GM18951 (cell line): ENCODE data around the gene COL4A6.

Experiments used
- POLR2A ChIP-seq: IDR thresholded peaks from 4 replicates; pipeline ENCODE4 v1.6.1; 2011; ENCODE audit warnings: mild to moderate bottlenecking; ENCODE audit not compliant: insufficient read length, insufficient read depth; ENCODE audit errors: extremely low read depth
- in situ Hi-C: fragments of 300-500 bp; cut with MboI; formaldehyde crosslinking; loops from one replicate; pipeline ENCODE4 v1.12.0; 2022; ENCODE audit warnings: low sequenced_read_pairs, mixed read lengths, inconsistent platforms; ENCODE audit not compliant: unreplicated experiment

COL4A6 gene

GRCh38 chrX:108303682-108304081 is 134.5 kb downstream of the COL4A6 start:
- in situ Hi-C loops: no loop called here
- TF ChIP-seq POLR2A: no peak

DNA sequence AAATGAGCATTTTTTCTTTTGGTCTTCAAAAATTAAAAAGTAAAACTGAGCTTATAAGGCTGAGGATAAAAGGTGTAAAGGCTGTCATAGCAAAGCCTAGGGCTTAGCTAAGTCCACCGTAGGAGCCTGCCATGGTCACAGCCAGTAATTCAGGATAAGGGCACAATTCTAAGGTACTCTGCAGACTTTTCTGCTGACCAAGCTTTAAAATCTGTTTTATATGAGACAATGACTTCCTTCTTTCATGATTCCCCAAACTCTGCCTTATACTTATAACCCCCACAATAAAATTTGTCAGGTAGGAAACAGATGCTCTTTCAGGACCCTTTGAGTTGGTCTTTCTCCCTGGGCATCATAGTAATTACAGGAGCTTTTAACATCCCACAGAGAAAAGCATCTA is 138.5 kb downstream of the COL4A6 start:
- in situ Hi-C loops: no loop called here
- TF ChIP-seq POLR2A: no peak

- in situ Hi-C loops: no loop called here
- TF ChIP-seq POLR2A: no peak
Measured at GRCh38 chrX:108299101-108299591, 139.1 kb downstream of the COL4A6 start.

DNA sequence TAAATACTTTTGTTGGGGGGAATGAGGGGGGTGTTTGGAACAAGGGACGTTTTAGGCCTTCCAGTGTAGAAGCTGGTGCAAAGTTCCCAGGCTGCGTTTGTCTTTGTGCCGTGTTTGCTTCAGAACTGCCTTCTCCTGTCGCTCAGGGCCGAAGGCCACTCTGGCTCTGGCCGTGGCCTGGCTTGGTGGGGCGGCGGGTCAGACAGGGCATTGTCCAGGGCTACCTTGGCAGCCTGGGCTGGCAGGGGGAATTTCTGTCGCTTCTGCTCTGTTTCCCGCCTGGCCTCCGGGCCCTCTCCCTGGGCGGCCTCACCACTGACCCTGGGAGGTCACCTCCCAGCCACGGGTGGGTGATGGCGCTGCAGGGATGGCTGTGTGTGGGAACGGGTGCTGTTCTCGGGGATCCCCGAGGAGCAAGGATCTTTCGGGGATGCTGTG is 140.0 kb downstream of the COL4A6 start:
- no peak for TF ChIP-seq POLR2A
- in situ Hi-C loops: no loop called here

- in situ Hi-C loops: no loop called here
- no peak for TF ChIP-seq POLR2A
Measured at GRCh38 chrX:108297290-108297689, 140.9 kb downstream of the COL4A6 start.

DNA sequence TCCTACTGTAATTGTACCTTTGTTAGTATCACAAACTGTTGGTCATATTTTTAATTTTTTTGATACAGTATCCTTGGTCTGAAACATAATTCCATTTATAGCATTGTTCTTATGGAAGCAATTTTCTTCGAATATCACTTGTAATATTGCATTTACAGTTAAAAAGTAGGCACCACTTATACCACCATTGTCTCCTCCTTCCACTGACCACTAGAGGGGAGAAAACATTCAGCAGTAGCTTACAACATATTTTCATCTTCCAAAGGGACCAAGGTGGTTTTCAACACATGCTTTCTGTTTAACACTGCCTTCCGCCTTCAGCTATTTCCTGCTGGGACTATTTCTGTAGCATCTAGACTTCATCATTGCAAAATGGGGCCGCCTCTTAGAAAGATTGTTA is 146.2 kb downstream of the COL4A6 start:
- in situ Hi-C loops: no loop called here
- no peak for TF ChIP-seq POLR2A

DNA sequence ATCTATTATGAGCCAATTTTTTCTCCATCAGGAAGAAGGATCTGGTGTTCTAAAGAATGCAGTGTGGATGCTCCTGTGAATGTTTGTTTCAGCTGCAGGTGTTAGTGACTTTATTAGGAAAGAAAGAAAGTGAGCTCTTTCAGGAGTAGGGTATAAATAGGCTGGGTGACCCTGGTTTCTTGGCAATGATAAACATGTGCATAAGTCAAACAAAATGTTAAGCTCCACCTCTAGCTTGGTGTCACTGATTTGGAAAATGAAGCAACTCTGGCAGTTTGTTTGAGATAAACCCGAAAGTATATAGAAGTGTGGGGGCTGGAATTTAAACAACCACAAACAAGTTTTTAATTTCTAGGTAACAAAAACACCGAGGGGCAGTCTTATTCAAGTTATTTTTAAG is 152.3 kb downstream of the COL4A6 start:
- TF ChIP-seq POLR2A: no peak
- in situ Hi-C loops: no loop called here

DNA sequence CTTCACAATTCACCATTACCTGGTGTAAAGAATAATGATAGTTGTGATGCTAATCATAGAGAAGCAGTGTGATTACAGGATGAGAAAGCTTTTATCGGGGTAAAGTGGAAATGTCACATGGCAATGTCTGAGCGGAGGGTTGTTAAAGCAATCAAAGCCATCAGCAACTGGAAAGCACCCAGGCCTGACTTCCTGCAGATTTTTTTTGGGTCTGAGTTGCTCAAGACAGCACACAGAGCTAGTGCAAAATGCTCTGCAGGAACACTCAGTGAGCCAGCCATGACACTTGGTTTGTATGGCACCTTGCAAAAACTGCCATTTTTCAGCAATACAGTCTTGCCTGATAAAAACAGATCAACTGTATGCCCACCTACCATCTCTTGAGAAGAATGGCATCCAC is 152.9 kb downstream of the COL4A6 start:
- TF ChIP-seq POLR2A: no peak
- in situ Hi-C loops: no loop called here

GRCh38 chrX:108275732-108276131 is 162.5 kb downstream of the COL4A6 start:
- in situ Hi-C loops: no loop called here
- TF ChIP-seq POLR2A: no peak

DNA sequence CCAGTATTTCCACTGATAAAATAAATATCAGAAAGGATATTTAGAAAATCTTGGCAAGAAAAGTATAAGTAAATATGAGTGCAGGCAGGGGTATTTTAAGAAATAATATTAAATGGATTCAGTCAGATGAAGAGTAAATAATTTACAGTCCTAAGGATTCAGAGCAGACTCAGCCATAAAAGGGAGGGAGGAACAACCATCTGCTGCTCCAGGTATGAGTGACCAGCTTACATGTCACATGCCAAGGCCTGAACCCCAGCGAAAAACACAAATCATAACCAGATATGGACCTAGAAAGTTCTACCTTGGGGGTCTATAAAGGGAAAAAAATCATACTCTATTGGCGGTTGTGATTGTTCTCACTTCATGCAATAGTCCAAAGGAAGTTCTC is 166.8 kb downstream of the COL4A6 start:
- no peak for TF ChIP-seq POLR2A
- in situ Hi-C loops: no loop called here

GRCh38 chrX:108270739-108271396 is 167.4 kb downstream of the COL4A6 start:
- in situ Hi-C loops: no loop called here
- no peak for TF ChIP-seq POLR2A

DNA sequence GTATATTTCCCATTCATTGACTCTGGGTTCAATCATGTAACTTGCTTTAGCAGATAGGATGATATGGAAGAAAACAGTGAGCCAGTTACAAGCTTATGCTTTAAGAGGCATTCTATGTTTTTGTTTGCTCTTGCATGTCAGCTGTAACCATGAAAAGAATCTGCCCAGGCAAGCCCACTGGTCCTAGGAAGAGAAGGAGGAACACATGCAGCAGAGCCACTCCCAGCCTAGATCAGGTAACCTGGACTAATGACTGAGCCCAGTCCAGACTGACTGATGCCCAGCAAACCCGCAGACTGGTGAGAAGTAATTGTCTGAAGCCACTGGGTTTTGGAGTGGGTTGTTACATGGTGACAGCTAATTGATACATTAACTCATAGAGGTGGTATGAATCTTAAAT is 167.9 kb downstream of the COL4A6 start:
- in situ Hi-C loops: no loop called here
- TF ChIP-seq POLR2A: no peak

DNA sequence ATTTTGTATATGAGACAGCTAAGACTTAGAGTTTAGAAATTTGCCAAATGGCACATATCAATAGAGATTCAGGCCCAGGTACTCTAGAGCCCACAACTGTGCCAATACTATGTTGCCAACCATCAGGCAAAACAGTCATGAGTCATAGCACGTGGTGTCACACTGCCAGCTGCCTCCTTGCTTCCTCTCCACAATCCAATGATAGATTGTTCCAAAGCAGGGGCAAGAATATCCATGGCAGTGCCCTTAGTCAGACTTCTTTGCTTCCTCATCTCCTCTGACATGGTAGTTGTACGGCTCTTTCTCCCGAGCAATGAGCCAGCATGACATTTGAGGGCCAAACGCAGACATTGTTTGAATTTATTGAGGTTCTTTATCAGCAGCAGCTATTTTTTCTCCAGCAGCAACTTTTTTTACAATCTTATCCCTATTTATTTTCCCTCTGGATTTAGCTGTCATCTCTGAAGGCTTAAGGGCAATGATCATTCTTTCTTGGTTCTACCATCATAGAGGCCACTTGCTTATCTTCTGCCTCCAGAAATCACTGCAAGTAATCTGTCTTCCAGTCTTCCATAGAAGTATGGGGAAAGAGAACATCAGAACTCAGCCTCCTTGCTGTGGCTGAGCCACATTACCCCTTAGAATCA is 169.7 kb downstream of the COL4A6 start:
- in situ Hi-C loops: no loop called here
- TF ChIP-seq POLR2A: no peak

DNA sequence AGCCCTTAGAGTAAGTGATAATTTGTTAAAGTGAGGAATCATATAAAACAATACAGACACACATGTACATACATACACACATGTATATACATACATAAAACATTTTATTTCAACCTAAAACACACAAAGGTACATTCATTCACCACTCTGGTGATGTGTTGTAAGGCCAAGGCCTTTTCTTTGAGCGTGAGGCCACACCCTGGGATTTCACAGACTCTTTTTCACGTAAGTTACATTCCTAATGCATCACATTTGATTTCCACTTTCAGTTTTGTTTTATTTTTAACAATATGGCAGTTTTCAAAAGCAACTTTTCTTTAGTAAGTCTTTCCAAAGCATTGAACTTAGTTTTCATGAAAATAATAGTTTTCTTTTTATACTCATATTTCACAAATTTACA is 170.7 kb downstream of the COL4A6 start:
- no peak for TF ChIP-seq POLR2A
- in situ Hi-C loops: no loop called here
